Glutamatergic neuron (in vitro differentiated cells): ENCODE results near the gene SMAD7. TPM values are rescaled to one million over a fixed set of nuclear protein-coding genes. Genes with fewer than 3 reads are reported as not detected.

Experiments used
- DNase-seq: peaks from one replicate; pipeline ENCODE4 v3.0.0; 2022
- H3K27ac Mint-ChIP-seq: one replicate; pipeline ENCODE4 v1.8.0; 2020; ENCODE audit warnings: mild to moderate bottlenecking, mixed read lengths, inconsistent platforms; ENCODE audit not compliant: unreplicated experiment
- H3K27me3 Mint-ChIP-seq: one replicate; pipeline ENCODE4 v1.8.0; 2020; ENCODE audit warnings: mild to moderate bottlenecking, moderate library complexity, mixed read lengths, inconsistent platforms; ENCODE audit not compliant: unreplicated experiment
- H3K36me3 Mint-ChIP-seq: one replicate; pipeline ENCODE4 v1.8.0; 2020; ENCODE audit warnings: mild to moderate bottlenecking, mixed read lengths, inconsistent platforms; ENCODE audit not compliant: unreplicated experiment
- H3K4me1 Mint-ChIP-seq: one replicate; pipeline ENCODE4 v1.8.0; 2020; ENCODE audit warnings: mild to moderate bottlenecking, low read depth, mixed read lengths, inconsistent platforms; ENCODE audit not compliant: unreplicated experiment
- H3K4me3 Mint-ChIP-seq: one replicate; pipeline ENCODE4 v1.8.0; 2020; ENCODE audit warnings: mild to moderate bottlenecking, mixed read lengths, inconsistent platforms; ENCODE audit not compliant: unreplicated experiment
- H3K9me3 Mint-ChIP-seq: one replicate; pipeline ENCODE4 v1.8.0; 2020; ENCODE audit warnings: mild to moderate bottlenecking, moderate library complexity, mixed read lengths, inconsistent platforms; ENCODE audit not compliant: unreplicated experiment
- CTCF ChIP-seq: fragments of 200-600 bp; sonication (generic); IDR thresholded peaks from one replicate; pipeline ENCODE4 v1.5.0; 2021; ENCODE audit not compliant: partially characterized antibody, unreplicated experiment
- total RNA-seq: library from RNA; stranded (reverse); fragmentation: NEBNext Ultra II Directional; extraction: Animal tissue kit (Norgen Biotek cat#: 25700); gene quantifications from one replicate; pipeline ENCODE4 v1.2.1, GENCODE V29; 2021; ENCODE audit not compliant: unreplicated experiment

SMAD7 gene
- total RNA-seq, 1 donor from 2014 or later: 10.8 TPM

- Mint-ChIP-seq H3K36me3 (no peaks in the 10 kb centered on the region), H3K4me1 (peaks cover 6% of the 10 kb centered on the region), H3K27me3 (peaks cover 21% of the 10 kb centered on the region), H3K27ac (no peak overlapping the region), H3K4me3 (no peak overlapping the region), H3K9me3 (peaks cover 1% of the 10 kb centered on the region)
- no peak for DNase-seq
- no peak for TF ChIP-seq CTCF
Observed at GRCh38 chr18:48973731-48974130, 23.0 kb upstream of the SMAD7 start.

GRCh38 chr18:48968412-48969215, 17.8 kb upstream of the SMAD7 start:
- H3K27ac Mint-ChIP-seq: no peak overlapping the region
- H3K4me3 Mint-ChIP-seq: no peak overlapping the region
- TF ChIP-seq CTCF: no peak
- peaks cover 8% of the 10 kb centered on the region for H3K4me1 Mint-ChIP-seq
- no peaks in the 10 kb centered on the region for H3K9me3 Mint-ChIP-seq
- no peak for DNase-seq
- H3K36me3 Mint-ChIP-seq: no peaks in the 10 kb centered on the region
- peaks cover 4% of the 10 kb centered on the region for H3K27me3 Mint-ChIP-seq

- Mint-ChIP-seq H3K36me3 (no peaks in the 10 kb centered on the region), H3K9me3 (no peaks in the 10 kb centered on the region), H3K4me3 (no peak overlapping the region), H3K27me3 (peaks cover 2% of the 10 kb centered on the region), H3K27ac (no peak overlapping the region), H3K4me1 (peaks cover 18% of the 10 kb centered on the region)
- no peak for TF ChIP-seq CTCF
- no peak for DNase-seq
Observed at GRCh38 chr18:48967545-48967944, 16.8 kb upstream of the SMAD7 start.

- Mint-ChIP-seq H3K27ac (no peak overlapping the region), H3K9me3 (no peaks in the 10 kb centered on the region), H3K27me3 (peaks cover 4% of the 10 kb centered on the region), H3K4me1 (peaks cover 22% of the 10 kb centered on the region), H3K4me3 (no peak overlapping the region), H3K36me3 (no peaks in the 10 kb centered on the region)
- no peak for DNase-seq
- TF ChIP-seq CTCF: no peak
Observed at GRCh38 chr18:48966523-48966922, 15.8 kb upstream of the SMAD7 start.
